NCI-H187 treated with DMSO at 0.1 percent for 48 hours (cell line): ENCODE results near the gene DCBLD2.
A peak's percentile ranks its signal among the peaks of the same experiment; 100 is the strongest.

Source experiments
- DNase-seq: peaks from one replicate; lab custom pipeline; 2025; lab: John Stamatoyannopoulos, UW

Gene DCBLD2

GRCh38 chr3:98791341-98792325 is 109.9 kb downstream of the DCBLD2 start:
- no peak for DNase-seq

DNA sequence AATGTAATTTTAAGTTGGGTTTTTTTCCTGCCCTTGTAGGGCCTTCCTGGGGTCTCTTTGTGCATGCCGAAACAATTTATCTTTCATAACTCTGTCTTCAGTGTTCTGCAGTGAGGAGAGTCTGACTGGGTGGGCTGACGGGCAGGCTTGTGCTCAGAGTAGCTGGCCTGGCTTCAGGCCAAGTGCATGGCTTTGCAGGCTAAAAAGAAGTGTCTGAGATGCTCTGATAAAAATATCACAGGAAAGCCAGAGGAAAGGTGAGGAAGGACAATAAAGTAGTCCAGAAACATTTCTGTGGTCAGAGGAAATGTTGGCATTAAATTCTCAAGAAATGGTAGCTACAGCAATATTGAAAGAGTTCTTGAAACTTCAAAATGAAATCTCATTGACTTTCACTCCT is 112.8 kb downstream of the DCBLD2 start:
- DNase-seq: no peak

DNA sequence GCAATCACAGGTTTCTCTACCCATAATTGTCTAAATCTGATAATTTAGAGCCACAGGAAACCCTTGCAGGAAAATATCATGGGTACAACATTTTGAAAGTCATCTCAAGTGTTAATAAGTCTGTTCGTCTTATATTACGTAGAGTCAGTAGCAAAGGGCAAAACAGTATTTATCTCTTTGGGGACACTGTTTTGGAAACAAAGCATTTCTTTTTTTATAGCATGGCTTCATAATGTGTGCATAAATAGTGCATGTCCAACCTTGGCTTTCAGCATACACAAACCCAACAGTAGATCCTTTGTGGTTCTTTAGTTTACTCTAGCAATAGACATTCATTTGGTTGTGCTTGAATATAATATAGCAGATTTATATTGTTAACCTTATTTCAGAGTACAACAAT is 114.3 kb downstream of the DCBLD2 start:
- no peak for DNase-seq

- DNase-seq: no peak
These were observed 115.0 kb downstream of the DCBLD2 start for GRCh38 chr3:98786364-98787006.

- no peak for DNase-seq
These were observed 116.6 kb downstream of the DCBLD2 start for GRCh38 chr3:98784666-98785600.

- no peak for DNase-seq
These were observed 117.5 kb downstream of the DCBLD2 start for GRCh38 chr3:98784042-98784441.

DNA sequence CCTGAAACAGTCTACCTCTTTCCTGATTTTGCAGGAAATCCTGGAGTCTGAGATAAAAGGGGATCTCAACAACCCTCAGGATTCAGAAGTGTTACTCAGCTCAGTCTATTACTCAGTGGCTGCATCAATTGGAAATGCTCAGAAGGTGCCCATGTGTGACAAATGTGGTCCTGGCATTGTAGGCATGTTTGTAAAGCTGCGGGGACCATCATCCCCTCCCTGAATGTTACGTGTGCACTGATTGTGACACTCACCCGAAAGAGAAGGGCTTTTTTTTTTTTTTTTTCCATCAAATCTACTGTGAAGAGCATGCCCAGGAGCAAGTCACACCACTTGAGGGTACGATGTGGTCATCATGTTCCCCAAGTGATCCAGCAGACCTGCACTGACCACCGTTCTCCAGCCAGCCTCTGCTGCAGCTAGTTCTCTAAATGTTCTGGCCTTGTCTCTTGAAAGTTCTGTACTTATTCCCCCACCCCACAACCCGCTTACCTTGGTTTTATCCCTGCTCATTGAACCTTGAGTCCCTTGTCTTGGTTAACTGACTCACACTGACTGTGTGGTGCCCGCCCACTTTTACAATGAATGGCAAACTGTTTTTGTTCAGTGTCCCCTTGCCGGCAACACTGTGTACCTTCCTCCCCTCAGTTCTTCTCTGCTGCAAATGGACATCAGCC is 118.5 kb downstream of the DCBLD2 start:
- no peak for DNase-seq

DNA sequence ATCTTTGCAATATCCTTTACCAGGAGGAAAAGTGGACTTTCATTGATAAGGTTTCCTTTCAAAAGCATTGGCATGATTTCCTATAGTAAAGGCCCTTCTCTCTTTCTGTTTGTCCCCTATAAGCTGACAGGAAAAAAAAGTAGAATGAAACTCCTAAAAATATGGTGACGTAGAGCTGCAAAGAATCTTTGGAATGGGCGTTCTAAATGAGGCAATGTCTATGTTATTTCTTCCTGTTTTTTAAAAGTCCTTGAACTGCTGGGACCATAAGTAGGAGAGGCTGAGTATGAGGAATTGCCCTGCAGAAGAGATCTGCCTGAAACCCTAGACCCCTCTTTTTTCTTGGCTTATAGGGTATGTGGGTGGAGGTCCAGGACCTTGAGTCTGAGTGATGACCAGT is 121.2 kb downstream of the DCBLD2 start:
- no peak for DNase-seq

DNA sequence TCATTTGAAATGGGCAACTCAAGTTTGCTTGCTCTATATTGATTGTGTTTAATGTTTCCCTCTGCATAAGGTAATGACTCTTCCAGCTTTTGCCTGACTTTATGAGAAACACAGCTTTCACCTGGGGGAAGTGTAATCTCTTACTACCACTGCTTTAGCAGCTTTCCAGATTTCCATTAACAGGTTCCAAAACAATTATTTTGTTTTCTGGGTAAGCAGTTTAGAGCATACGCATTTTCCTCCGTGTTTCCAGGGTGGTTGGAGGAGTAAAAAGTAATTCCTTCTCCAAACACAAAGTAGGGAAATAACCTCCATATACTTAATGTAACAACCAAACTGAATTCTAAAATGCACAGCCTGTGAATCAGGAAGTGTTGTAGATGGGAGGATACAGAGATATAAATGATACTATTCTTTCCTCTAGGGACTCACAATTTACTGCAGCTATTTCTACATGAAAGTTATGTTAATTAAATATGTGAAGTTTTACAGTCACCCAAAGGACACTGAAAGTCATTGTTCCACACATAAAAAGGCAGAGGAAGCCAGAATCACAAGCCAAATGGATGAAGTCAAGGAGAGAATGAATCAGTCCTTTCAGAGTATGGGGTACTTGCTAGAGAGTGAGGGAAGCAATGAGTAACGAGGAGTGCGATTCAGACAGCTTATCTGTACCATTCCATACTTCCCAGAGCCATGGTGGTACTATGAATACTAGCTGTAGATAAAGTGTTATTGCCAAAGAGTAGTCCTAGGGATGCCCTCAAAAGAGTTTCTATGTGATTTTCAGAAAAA is 121.8 kb downstream of the DCBLD2 start:
- DNase-seq: no peak

DNA sequence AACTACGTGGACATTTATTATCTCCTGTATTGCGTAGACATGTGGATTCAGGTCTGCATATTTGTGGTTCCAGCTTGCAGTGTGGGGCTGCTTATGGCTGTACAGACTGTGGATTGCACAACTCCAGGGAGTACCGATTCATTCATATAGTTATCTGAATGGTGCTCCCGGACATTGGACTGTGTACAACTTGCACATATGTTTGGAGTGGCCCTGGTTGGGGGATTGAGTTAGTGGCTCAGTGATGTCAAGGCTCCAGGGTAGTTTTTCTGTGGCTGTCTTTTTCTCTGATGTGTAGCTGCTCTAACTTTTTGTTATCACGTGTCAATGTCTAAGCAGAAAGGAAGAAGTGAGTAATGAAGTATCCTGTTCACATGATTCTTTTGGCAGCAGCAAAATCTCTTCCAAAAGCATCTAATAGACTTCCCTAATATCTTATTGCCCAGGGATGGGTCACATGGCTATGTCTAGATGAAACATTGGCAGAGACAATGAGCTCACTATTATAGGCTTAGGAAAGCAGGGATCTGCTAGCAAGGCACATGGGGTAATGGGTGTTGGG is 122.6 kb downstream of the DCBLD2 start:
- no peak for DNase-seq

DNA sequence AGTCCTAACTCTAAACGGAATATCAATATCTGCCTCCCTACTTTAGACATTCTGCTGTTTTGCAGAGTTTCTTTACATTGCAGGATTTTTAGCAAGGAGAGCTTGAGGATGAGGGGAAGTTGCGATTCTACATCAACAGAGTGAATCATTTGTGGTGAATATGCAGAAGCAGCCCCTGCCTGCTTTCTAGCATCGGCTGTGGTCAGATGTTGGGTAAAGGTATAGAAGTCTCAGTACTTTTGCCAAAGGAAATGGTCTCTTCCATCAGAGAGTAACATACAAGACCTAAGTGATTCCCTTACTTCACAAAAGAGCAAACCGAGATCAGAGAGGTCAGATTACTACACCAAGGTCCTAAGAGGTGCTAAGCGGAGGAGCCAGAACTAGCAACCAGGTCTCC is 123.1 kb downstream of the DCBLD2 start:
- DNase-seq: no peak

DNA sequence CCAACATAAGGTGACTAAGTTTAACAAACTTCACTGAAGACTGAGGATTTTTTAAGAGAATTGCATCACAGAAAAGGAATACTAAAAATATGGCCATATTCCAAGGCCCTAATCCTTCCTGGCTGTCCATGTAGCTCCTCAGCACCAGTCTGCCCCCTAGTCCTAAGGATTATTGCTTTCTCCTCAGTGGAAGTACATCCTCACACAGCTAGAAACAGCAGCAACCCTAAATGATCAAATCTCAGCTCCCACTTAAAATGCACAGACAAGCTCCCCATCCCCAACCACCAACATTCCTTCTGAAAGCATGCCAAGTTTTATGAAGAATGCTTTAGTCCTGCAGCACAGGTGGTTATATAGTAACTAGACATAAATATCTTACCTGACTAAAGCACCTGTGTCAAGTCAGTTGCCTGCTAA is 123.7 kb downstream of the DCBLD2 start:
- no peak for DNase-seq

DNA sequence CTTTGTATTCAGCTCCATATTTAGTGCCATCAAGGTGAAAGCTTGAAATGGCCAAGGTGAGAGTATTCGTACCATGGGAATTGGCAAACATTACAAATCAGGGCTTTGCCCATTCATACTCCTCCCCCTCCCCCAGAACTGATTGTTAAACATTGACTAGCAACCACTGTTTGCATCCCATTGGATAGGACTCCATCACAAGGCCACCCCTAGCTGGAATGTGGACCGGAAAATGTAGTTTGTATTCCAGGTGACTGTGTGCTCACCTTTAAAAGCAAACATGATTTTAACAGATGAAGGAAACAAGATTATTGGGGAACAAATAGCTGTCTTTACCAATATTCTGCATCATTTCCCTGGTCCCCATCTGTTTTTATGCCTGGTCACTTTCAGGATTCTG is 124.2 kb downstream of the DCBLD2 start:
- no peak for DNase-seq

- DNase-seq: no peak
These were observed 125.4 kb downstream of the DCBLD2 start for GRCh38 chr3:98776140-98776493.

GRCh38 chr3:98775459-98776139 is 125.9 kb downstream of the DCBLD2 start:
- no peak for DNase-seq

- DNase-seq: peak; percentile 70
These were observed 129.5 kb downstream of the DCBLD2 start for GRCh38 chr3:98772022-98772421.

DNA sequence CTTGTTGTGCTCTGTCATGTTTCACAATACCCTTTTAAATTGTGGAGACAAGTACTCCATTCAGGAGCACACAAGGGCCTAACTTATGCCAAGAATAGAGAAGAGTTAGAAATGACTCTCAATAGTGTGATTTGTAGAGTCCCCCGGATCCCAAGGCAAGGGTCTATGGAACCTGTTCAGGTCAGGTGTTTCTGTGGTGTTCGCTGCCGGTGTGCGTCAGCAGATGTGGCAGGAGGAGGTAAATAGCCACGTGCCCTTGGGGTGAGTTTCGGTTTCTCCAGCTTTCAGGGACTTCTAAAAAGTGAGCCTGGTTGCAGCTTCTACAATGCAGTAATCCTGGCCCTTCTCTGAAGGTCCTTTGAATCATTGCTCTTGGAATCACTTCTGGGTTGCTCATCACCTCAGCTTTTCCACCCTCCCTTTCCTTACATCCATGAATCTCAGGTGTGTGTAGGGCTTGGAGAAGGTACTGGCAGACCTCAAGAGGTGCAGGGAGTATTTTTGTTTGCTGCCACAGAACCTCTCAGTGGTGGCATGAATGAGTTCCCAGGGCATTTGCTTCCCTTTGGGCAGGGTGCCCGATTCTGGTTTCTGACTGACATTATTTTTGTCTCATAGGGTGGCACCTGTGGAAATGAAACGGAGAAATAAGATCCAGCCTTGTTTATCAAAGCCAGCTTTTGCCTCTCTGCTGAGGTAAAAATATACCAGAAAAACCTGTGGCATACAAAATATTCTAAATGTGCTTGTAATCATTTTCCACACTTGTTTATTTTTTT is 131.0 kb downstream of the DCBLD2 start:
- peak; percentile 29 for DNase-seq

DNA sequence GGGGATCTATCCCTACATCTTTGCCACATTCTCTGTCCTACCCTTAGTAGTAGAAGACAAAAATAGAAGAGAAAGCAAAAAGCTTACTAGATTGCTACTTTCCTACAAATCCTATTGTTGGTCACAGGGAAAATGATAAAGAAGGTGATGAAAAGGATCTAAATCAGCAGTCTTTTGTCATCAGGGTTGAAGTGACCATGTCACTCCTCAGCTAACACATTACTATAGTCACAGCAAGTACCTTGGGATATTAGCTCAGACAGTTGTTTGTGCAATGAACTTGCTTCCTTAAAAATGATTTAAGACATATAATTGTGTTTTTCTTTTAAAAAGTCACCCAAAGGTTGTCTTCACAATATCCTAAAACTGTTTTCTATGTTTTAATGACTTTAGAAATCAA is 132.0 kb downstream of the DCBLD2 start:
- no peak for DNase-seq

DNA sequence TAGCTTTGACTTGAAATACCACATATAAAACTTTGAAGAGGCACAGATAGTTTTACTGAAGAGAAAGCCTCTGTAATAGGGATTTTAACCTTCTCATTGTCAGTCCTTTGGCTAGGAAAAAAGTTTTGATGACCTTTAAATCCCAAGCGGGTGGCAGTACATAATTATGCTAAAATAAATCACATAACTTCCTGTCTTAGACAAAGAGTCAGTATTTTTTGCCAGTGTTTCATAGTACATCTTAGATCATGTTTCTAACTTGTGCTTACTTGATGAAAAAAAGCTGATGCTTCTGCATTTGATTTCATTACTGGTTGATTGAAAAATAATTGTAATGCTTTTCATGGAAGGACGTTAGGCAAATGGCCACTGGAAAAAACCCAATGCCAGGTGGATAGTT is 132.5 kb downstream of the DCBLD2 start:
- DNase-seq: no peak
